Aorta (tissue), 5 donors: ENCODE data around the gene HLA-F. TPM values are rescaled to one million over a fixed set of nuclear protein-coding genes. Genes with fewer than 3 reads are reported as not detected.

Experiments
- ATAC-seq: fragments of 200-7000 bp; cut with Tn5 transposase; one replicate; pipeline ENCODE4 v1.9.1; 2022; ENCODE audit warnings: moderate library complexity; ENCODE audit not compliant: low FRiP score
- DNase-seq, 2 donors: peaks; one replicate each; pipeline ENCODE4 v3.0.0-alpha.2; 2020
- H3K27ac ChIP-seq, 2 donors: one replicate each; pipeline ENCODE4 v1.5.1; 2013; ENCODE audit warnings: low read length in 2 of 2, mild to moderate bottlenecking in 2 of 2, moderate library complexity in 2 of 2, control low read depth in 1 of 2, inconsistent platforms in 1 of 2, low read depth in 1 of 2
- H3K27me3 ChIP-seq, 2 donors: one replicate each; pipeline ENCODE4 v1.6.1; 2013; ENCODE audit warnings: control low read depth in 1 of 2, low read length in 1 of 2, mild to moderate bottlenecking in 1 of 2, moderate library complexity in 1 of 2; ENCODE audit not compliant: insufficient read depth in 2 of 2, control insufficient read depth in 1 of 2
- H3K36me3 ChIP-seq, 2 donors: one replicate each; pipeline ENCODE4 v1.6.1; 2013; ENCODE audit warnings: control low read depth in 1 of 2, low read length in 1 of 2, mild to moderate bottlenecking in 1 of 2; ENCODE audit not compliant: insufficient read depth in 2 of 2, control insufficient read depth in 1 of 2
- H3K4me1 ChIP-seq, 2 donors: one replicate each; pipeline ENCODE4 v1.6.1; 2013; ENCODE audit warnings: low read length in 2 of 2, control low read depth in 1 of 2, mild to moderate bottlenecking in 1 of 2, moderate library complexity in 1 of 2; ENCODE audit not compliant: insufficient read depth in 2 of 2, control insufficient read depth in 1 of 2
- H3K4me3 ChIP-seq, 2 donors: one replicate each; pipeline ENCODE4 v1.5.1; 2013; ENCODE audit warnings: low read length in 2 of 2, control low read depth in 1 of 2, mild to moderate bottlenecking in 1 of 2
- H3K9me3 ChIP-seq: one replicate; pipeline ENCODE4 v1.6.1; 2013; ENCODE audit warnings: mild to moderate bottlenecking, low read length; ENCODE audit not compliant: control insufficient read depth
- WGBS, 2 donors: extraction: QIAGEN DNeasy Blood & Tissue Kit; methylation state at CpG; one replicate each; pipeline ENCODE4 v1.1.7; 2013; 5-methylcytosine and 5-hydroxymethylcytosine counted together
- intact Hi-C, 2 donors: fragments of 100-400 bp; cut with DNase I; formaldehyde crosslinking; loops; one replicate each; pipeline versions ENCODE4 v1.14.2 to v1.15.0; 2022
- polyA plus RNA-seq, 2 donors: library from polyadenylated mRNA; stranded (reverse); fragments of 200-250 nt; gene quantifications; one replicate each; pipeline ENCODE4 v1.2.3, GENCODE V29; 2013
- total RNA-seq, 2 donors: library from RNA; stranded (reverse); fragmentation: NEBNext Ultra II Directional; extraction: Animal tissue kit (Norgen Biotek cat#: 25700); gene quantifications; one replicate each; pipeline ENCODE4 v1.2.1, GENCODE V29; 2021
- donor health status: healthy with polysubstance abuse.
- donor health status: Bipolar disorder and iron deficiency.
- donor health status: DM: no; HTN: no; CAD: no.
- donor health status: DM: no; HTN: no; CAD: no.
- donor health status: DM: yes; HTN: yes; CAD: no.

Gene HLA-F
- total and polyA plus RNA-seq, 4 donors: 34.2 to 153 (median 107) TPM

DNA sequence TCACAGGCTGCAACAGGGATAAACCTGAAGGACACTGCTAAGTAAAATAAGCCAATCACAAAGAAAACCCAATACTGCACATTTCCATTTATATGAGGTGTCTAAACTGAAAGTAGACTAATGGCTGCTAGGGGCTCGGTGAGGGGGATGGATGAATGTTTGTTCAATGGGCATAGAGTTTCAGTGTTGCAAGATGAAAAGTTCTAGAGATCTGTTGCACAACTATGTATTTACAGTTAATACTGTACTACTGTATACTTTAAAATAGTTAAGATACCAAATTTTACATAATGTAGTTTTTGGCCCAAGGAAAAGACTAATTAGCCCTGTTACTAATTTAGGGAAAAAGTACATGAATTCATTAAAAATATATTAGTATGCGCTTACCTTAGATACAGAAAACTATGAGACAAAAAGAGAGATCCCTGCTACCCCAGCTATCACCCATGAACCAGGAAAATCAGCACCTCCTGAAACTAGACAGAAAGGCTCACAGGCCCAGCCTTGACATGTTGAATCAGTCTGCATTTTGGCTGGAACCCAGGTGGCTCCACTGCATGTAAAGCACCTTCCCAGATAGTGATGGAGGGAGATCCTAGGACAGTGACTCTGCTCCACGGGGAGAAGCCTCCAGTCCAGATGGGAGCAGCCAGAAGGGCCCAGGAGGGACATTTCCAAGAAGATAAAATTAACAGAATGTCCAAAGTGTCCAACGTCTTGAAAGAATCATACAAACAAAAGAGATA, 16.1 kb downstream of the HLA-F start:
- H3K9me3 ChIP-seq: peaks cover 2% of the 10 kb centered on the region
- no peak overlapping the region for H3K27ac ChIP-seq
- no peaks in the 10 kb centered on the region for H3K36me3 ChIP-seq
- 67 to 79% methylated on average over 4 of the region's 4 CpGs for WGBS, 2 donors
- intact Hi-C loops: loop anchor here (2.0 to 10.0 kb wide), 2 partner anchors 95 kb away; no protein-coding TSS in a partner anchor
- ATAC-seq (no peak), DNase-seq (no peak)
- H3K27me3 ChIP-seq: no peaks in the 10 kb centered on the region
- no peak overlapping the region for H3K4me3 ChIP-seq
- H3K4me1 ChIP-seq: no peaks in the 10 kb centered on the region

DNA sequence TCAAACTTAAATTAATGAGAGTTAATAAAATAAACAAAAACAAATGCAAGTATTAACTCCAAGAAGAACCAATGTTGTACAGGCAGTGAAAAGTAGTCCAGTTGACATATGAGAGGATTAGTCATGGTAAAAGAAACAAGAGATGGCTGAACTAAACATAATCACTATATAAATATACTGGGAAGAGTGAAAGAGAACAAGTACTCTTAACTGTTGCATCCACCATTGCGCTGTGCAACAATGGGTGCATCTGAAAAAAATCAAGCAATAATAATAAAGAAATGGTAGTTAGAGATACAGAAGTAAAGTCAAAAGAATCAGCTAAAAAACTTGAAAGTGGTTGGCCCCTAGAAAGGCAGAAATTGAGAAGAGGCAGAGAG, 16.6 kb downstream of the HLA-F start:
- Histone ChIP-seq H3K27me3 (no peaks in the 10 kb centered on the region), H3K27ac (no peak overlapping the region), H3K9me3 (peaks cover 2% of the 10 kb centered on the region), H3K4me1 (no peaks in the 10 kb centered on the region), H3K36me3 (no peaks in the 10 kb centered on the region), H3K4me3 (no peak overlapping the region)
- WGBS, 2 donors: 96 to 97% methylated on average over 1 of the region's 1 CpG
- intact Hi-C loops: loop anchor here (2.0 to 10.0 kb wide), 2 partner anchors 95 kb away; no protein-coding TSS in a partner anchor
- ATAC-seq (no peak), DNase-seq (no peak)

DNA sequence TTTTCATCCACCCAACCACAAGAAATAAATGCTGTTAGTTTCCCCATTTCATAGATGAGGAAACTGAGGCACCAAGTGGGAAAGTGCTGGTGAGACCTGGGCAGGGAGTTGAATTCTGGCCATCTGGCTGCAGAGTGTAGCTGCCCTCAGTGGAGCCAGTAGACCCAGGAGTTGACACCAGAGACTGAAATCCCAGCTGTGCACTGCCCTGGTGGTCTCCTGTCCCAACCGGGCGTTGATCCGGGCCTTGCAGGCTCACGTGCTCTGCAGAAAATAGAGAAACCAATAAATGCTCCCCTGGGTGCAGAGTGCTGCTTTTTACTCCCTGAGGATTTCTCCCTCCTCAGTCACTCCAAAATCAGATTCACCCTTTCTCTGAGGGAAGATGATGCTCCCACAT, 18.4 kb downstream of the HLA-F start:
- Histone ChIP-seq H3K36me3 (no peaks in the 10 kb centered on the region), H3K9me3 (no peaks in the 10 kb centered on the region), H3K4me3 (no peak overlapping the region), H3K27me3 (no peaks in the 10 kb centered on the region), H3K27ac (no peak overlapping the region), H3K4me1 (no peaks in the 10 kb centered on the region)
- 87 to 90% methylated on average over 4 of the region's 4 CpGs for WGBS, 2 donors
- DNase-seq: no peak
- no peak for ATAC-seq
- intact Hi-C loops: no loop called here

DNA sequence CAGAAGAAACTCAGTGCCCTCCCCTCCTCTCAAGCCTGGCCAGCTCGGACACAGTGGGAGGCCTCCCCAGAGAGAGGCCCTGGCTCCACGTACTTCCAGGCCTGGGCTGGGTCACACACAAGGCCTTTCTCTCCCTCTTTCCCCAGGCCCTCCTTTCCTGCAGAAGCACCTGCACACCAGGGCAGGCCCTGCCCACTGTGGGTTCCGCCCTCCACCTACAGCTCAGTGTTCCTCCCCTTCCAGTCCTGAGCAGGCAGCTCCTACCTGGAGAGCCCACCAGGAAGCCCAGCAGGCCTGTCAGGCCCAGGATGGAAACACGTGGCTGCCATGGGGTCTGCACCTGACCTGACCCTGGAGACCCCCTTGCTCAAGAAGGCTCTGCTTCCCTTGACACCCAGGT, 18.9 kb downstream of the HLA-F start:
- DNase-seq (no peak), ATAC-seq (no peak)
- H3K4me3 ChIP-seq: no peak overlapping the region
- H3K27me3 ChIP-seq: no peaks in the 10 kb centered on the region
- intact Hi-C loops: no loop called here
- H3K9me3 ChIP-seq: no peaks in the 10 kb centered on the region
- H3K4me1 ChIP-seq: no peaks in the 10 kb centered on the region
- H3K27ac ChIP-seq: no peak overlapping the region
- 67% methylated on average over 4 of the region's 4 CpGs for WGBS, 2 donors
- no peaks in the 10 kb centered on the region for H3K36me3 ChIP-seq

DNA sequence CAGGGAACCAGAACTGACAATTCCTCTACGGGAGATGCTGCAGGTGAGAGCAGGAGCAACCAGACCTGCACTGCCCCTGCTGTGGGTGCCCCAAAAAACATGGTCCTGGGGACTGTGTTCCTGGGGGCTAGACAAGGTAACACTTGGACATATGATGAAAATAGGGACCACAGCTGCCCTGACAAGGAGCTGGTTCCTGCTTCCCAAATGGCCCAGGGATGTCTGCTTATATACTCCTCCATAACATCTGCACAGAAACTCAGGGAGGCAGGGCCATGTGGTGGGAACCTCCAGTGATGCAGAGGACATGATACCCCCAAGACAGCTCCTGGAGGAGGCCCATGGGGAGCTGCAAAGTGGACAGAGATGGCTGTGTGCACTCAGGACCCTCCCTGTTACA, 19.8 kb downstream of the HLA-F start:
- H3K27ac ChIP-seq: no peak overlapping the region
- DNase-seq: no peak
- H3K36me3 ChIP-seq: no peaks in the 10 kb centered on the region
- no peak overlapping the region for H3K4me3 ChIP-seq
- H3K9me3 ChIP-seq: no peaks in the 10 kb centered on the region
- intact Hi-C loops: no loop called here
- no peaks in the 10 kb centered on the region for H3K4me1 ChIP-seq
- no peak for ATAC-seq
- H3K27me3 ChIP-seq: no peaks in the 10 kb centered on the region
- WGBS, 2 donors: 38 to 92% methylated on average over 1 of the region's 1 CpG

DNA sequence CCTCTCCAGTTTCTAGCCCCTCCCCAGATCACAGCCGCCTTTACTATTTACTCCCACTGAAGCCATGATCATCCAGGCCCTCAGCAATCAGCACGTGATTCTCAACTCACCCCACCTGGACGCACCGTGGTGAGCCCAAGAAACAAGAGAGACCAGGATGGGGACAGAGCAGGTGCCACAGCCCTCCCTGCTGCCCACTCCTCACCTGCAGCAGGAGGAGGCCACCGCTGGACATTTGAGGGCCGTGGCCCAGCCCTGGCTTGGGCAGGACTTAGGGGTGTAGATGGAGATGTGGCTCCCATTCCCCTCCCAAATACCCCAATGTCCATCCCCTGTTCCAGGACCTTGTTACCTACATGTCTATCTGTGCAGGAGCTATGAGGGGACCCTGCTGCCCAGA, 20.3 kb downstream of the HLA-F start:
- no peak for DNase-seq
- intact Hi-C loops: no loop called here
- Histone ChIP-seq H3K9me3 (no peaks in the 10 kb centered on the region), H3K4me3 (no peak overlapping the region), H3K4me1 (no peaks in the 10 kb centered on the region), H3K27me3 (no peaks in the 10 kb centered on the region), H3K36me3 (no peaks in the 10 kb centered on the region), H3K27ac (no peak overlapping the region)
- WGBS, 2 donors: 86 to 96% methylated on average over 6 of the region's 6 CpGs
- no peak for ATAC-seq

DNA sequence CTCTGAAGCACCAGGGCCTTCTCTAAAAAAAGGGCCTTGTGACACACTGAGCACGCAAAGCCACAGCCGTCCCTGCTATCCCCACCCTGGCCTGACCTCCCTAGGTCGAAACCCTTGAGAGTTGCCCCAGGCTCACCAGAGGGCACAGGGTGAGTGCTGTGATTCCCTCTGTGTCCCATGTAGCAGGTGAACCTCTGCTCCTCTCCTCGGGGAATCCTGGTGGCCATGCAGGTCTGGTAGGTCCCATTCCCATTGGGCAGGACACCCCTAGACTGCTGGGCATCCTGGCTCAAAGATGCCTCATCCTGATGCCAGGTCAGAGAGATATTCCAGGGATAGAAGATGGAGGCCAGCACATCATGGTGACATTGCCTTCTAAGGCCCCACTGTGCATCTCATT, 20.9 kb downstream of the HLA-F start:
- DNase-seq (no peak), ATAC-seq (no peak)
- intact Hi-C loops: no loop called here
- Histone ChIP-seq H3K36me3 (no peaks in the 10 kb centered on the region), H3K4me1 (no peaks in the 10 kb centered on the region), H3K27ac (no peak overlapping the region), H3K4me3 (no peak overlapping the region), H3K9me3 (no peaks in the 10 kb centered on the region), H3K27me3 (no peaks in the 10 kb centered on the region)
- WGBS, 2 donors: 91 to 92% methylated on average over 4 of the region's 4 CpGs

DNA sequence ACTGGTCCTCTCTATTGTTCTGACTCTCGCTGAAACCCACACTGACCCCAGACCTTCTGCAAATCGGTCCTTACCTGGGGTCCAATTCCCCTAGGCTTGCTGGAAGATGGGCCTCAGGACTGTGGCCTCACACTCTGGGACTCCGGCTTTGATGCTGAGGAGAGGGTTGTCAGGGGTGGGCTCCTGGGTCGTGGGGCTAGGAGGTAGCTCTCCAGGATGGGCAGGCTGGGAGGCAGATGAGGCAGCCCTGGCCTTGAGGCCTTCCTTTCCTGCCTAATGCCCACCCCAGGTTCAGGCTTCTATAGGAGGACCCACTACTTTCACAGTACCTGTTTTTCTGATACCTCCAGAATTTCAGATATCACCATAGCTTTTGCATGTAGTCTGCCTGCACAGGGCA, 21.4 kb downstream of the HLA-F start:
- Histone ChIP-seq H3K4me3 (no peak overlapping the region), H3K9me3 (no peaks in the 10 kb centered on the region), H3K4me1 (no peaks in the 10 kb centered on the region), H3K36me3 (no peaks in the 10 kb centered on the region), H3K27ac (no peak overlapping the region), H3K27me3 (no peaks in the 10 kb centered on the region)
- ATAC-seq (no peak), DNase-seq (no peak)
- 88 to 96% methylated on average over 4 of the region's 4 CpGs for WGBS, 2 donors
- intact Hi-C loops: loop anchor here (5.0 kb wide), 2 partner anchors 48 to 92 kb away; no protein-coding TSS in a partner anchor

DNA sequence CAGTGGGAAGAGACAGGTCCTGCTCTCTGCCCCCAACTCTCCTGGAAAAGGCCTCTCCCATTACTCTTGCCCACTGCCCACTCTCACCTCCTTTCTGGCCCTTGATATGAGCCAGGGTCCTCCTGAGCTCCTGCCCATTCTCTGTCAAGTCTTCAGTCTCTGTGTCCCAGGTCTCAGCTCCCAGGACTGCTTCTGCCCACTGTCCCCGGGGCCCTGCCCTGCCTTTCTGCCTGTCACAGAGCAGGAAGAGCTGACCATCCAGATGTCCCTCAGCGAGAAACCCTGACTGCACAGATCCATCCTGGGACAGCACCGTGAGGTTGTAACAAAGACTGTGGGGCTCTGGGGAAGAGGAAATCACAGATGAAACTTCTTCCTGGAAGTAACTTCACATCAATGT, 22.2 kb downstream of the HLA-F start:
- Histone ChIP-seq H3K27me3 (no peaks in the 10 kb centered on the region), H3K27ac (no peak overlapping the region), H3K4me1 (no peaks in the 10 kb centered on the region), H3K36me3 (no peaks in the 10 kb centered on the region), H3K9me3 (no peaks in the 10 kb centered on the region), H3K4me3 (no peak overlapping the region)
- intact Hi-C loops: loop anchor here (5.0 kb wide), 2 partner anchors 47 to 93 kb away; no protein-coding TSS in a partner anchor
- ATAC-seq (no peak), DNase-seq (no peak)
- WGBS, 2 donors: 79 to 92% methylated on average over 3 of the region's 3 CpGs
